SK-N-SH treated with all-trans-retinoic acid at 6 μM for 48 hours (cell line): Measurements from ENCODE around the gene TCTA.

ENCODE experiments used
- ATAC-seq: fragments of 200-7000 bp; cut with Tn5 transposase; 3 replicates; pipeline ENCODE4 v1.9.1; 2020; ENCODE audit warnings: mild to moderate bottlenecking, moderate library complexity
- BACH2 ChIP-seq: fragments of 250-450 bp; sonication (Bioruptor Pico); IDR thresholded peaks from 2 replicates; pipeline ENCODE4 v1.9.0; 2021; ENCODE audit warnings: mild to moderate bottlenecking, borderline replicate concordance
- CSDC2 ChIP-seq: fragments of 250-450 bp; sonication (Bioruptor Pico); IDR thresholded peaks from 2 replicates; pipeline ENCODE4 v1.5.0; 2020; ENCODE audit warnings: mild to moderate bottlenecking, moderate library complexity
- ESRRG ChIP-seq: fragments of 250-450 bp; sonication (Bioruptor Pico); IDR thresholded peaks from 2 replicates; pipeline ENCODE4 v1.6.1; 2021; ENCODE audit warnings: mild to moderate bottlenecking
- GLIS3 ChIP-seq: fragments of 250-450 bp; sonication (Bioruptor Pico); IDR thresholded peaks from 2 replicates; pipeline ENCODE4 v1.5.0; 2020; ENCODE audit warnings: mild to moderate bottlenecking, moderate library complexity
- ISL1 ChIP-seq: fragments of 250-450 bp; sonication (Bioruptor Pico); IDR thresholded peaks from 2 replicates; pipeline ENCODE4 v2.1.2; 2022; ENCODE audit warnings: mild to moderate bottlenecking, moderate library complexity
- OSR1 ChIP-seq: fragments of 250-450 bp; sonication (Bioruptor Pico); IDR thresholded peaks from 2 replicates; pipeline ENCODE4 v1.8.0; 2022; ENCODE audit warnings: moderate library complexity, mild to moderate bottlenecking, inconsistent platforms
- POU6F1 ChIP-seq: fragments of 250-450 bp; sonication (Bioruptor Pico); IDR thresholded peaks from 2 replicates; pipeline ENCODE4 v1.8.0; 2021; ENCODE audit warnings: low read depth, mild to moderate bottlenecking, moderate library complexity, borderline replicate concordance
- PPARA ChIP-seq: fragments of 250-450 bp; sonication (Bioruptor Pico); IDR thresholded peaks from 2 replicates; pipeline ENCODE4 v1.5.0; 2020; ENCODE audit warnings: mild to moderate bottlenecking, borderline replicate concordance
- RARB ChIP-seq: fragments of 250-450 bp; sonication (Bioruptor Pico); IDR thresholded peaks from 2 replicates; pipeline ENCODE4 v1.8.0; 2021; ENCODE audit warnings: mild to moderate bottlenecking, moderate library complexity
- SNAI2 ChIP-seq: fragments of 250-450 bp; sonication (Bioruptor Pico); IDR thresholded peaks from 2 replicates; pipeline ENCODE4 v1.5.0; 2020; ENCODE audit warnings: mild to moderate bottlenecking, moderate library complexity
- TOX ChIP-seq: fragments of 250-450 bp; sonication (Bioruptor Pico); IDR thresholded peaks from 2 replicates; pipeline ENCODE4 v1.8.0; 2021; ENCODE audit warnings: mild to moderate bottlenecking, moderate library complexity, borderline replicate concordance
- ZC3H10 ChIP-seq: fragments of 250-450 bp; sonication (Bioruptor Pico); IDR thresholded peaks from 2 replicates; pipeline ENCODE4 v1.5.1; 2021; ENCODE audit warnings: mild to moderate bottlenecking, moderate library complexity
- ZFP3 ChIP-seq: fragments of 250-450 bp; sonication (Bioruptor Pico); IDR thresholded peaks from 2 replicates; pipeline ENCODE4 v1.5.0; 2020; ENCODE audit warnings: mild to moderate bottlenecking, moderate library complexity
- ZNF565 ChIP-seq: fragments of 450-650 bp; formaldehyde crosslinking; conservative IDR thresholded peaks from 2 replicates; pipeline ENCODE4 v1.5.0; 2020; ENCODE audit warnings: low read depth, mild to moderate bottlenecking, moderate library complexity
- ZNF70 ChIP-seq: fragments of 450-650 bp; formaldehyde crosslinking; IDR thresholded peaks from 2 replicates; pipeline ENCODE4 v1.5.0; 2020; ENCODE audit warnings: mild to moderate bottlenecking, moderate library complexity
- TF ChIP-seq, protein P1 (sequence below): fragments of 250-450 bp; sonication (Bioruptor Pico); IDR thresholded peaks from 2 replicates; pipeline ENCODE4 v1.8.0; 2020; ENCODE audit warnings: mild to moderate bottlenecking, moderate library complexity, borderline replicate concordance
- TF ChIP-seq, protein P2 (sequence below): fragments of 250-450 bp; sonication (Bioruptor Pico); IDR thresholded peaks from 2 replicates; pipeline ENCODE4 v1.5.1; 2021; ENCODE audit warnings: mild to moderate bottlenecking, moderate library complexity
- TF ChIP-seq, protein P3 (sequence below): fragments of 250-450 bp; sonication (Bioruptor Pico); IDR thresholded peaks from 2 replicates; pipeline ENCODE4 v1.5.0; 2020; ENCODE audit warnings: mild to moderate bottlenecking, moderate library complexity
- TF ChIP-seq, protein P4 (sequence below): fragments of 250-450 bp; sonication (Bioruptor Pico); IDR thresholded peaks from 2 replicates; pipeline ENCODE4 v1.5.1; 2020; ENCODE audit warnings: low read depth, mild to moderate bottlenecking, moderate library complexity

Gene TCTA

GRCh38 chr3:49454458-49454857 lies 42.2 kb downstream of the TCTA start:
- TF ChIP-seq ZC3H10 (CRISPR knock-in tag) (no peak), ZFP3 (CRISPR knock-in tag) (no peak), CSDC2 (no peak), ESRRG (CRISPR knock-in tag) (no peak), SNAI2 (CRISPR knock-in tag) (no peak), POU6F1 (CRISPR knock-in tag) (no peak), RARB (no peak), BACH2 (CRISPR knock-in tag) (no peak), OSR1 (CRISPR knock-in tag) (no peak), ZNF70 (CRISPR knock-in tag) (no peak), TOX (CRISPR knock-in tag) (no peak), ZNF565 (no peak)
- TF ChIP-seq, protein P1, sequence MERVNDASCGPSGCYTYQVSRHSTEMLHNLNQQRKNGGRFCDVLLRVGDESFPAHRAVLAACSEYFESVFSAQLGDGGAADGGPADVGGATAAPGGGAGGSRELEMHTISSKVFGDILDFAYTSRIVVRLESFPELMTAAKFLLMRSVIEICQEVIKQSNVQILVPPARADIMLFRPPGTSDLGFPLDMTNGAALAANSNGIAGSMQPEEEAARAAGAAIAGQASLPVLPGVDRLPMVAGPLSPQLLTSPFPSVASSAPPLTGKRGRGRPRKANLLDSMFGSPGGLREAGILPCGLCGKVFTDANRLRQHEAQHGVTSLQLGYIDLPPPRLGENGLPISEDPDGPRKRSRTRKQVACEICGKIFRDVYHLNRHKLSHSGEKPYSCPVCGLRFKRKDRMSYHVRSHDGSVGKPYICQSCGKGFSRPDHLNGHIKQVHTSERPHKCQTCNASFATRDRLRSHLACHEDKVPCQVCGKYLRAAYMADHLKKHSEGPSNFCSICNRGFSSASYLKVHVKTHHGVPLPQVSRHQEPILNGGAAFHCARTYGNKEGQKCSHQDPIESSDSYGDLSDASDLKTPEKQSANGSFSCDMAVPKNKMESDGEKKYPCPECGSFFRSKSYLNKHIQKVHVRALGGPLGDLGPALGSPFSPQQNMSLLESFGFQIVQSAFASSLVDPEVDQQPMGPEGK = no peak
- TF ChIP-seq, protein P2, sequence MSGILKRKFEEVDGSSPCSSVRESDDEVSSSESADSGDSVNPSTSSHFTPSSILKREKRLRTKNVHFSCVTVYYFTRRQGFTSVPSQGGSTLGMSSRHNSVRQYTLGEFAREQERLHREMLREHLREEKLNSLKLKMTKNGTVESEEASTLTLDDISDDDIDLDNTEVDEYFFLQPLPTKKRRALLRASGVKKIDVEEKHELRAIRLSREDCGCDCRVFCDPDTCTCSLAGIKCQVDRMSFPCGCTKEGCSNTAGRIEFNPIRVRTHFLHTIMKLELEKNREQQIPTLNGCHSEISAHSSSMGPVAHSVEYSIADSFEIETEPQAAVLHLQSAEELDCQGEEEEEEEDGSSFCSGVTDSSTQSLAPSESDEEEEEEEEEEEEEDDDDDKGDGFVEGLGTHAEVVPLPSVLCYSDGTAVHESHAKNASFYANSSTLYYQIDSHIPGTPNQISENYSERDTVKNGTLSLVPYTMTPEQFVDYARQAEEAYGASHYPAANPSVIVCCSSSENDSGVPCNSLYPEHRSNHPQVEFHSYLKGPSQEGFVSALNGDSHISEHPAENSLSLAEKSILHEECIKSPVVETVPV (CRISPR knock-in tag) = no peak
- TF ChIP-seq, protein P3, sequence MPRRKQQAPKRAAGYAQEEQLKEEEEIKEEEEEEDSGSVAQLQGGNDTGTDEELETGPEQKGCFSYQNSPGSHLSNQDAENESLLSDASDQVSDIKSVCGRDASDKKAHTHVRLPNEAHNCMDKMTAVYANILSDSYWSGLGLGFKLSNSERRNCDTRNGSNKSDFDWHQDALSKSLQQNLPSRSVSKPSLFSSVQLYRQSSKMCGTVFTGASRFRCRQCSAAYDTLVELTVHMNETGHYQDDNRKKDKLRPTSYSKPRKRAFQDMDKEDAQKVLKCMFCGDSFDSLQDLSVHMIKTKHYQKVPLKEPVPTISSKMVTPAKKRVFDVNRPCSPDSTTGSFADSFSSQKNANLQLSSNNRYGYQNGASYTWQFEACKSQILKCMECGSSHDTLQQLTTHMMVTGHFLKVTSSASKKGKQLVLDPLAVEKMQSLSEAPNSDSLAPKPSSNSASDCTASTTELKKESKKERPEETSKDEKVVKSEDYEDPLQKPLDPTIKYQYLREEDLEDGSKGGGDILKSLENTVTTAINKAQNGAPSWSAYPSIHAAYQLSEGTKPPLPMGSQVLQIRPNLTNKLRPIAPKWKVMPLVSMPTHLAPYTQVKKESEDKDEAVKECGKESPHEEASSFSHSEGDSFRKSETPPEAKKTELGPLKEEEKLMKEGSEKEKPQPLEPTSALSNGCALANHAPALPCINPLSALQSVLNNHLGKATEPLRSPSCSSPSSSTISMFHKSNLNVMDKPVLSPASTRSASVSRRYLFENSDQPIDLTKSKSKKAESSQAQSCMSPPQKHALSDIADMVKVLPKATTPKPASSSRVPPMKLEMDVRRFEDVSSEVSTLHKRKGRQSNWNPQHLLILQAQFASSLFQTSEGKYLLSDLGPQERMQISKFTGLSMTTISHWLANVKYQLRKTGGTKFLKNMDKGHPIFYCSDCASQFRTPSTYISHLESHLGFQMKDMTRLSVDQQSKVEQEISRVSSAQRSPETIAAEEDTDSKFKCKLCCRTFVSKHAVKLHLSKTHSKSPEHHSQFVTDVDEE (CRISPR knock-in tag) = no peak
- TF ChIP-seq, protein P4, sequence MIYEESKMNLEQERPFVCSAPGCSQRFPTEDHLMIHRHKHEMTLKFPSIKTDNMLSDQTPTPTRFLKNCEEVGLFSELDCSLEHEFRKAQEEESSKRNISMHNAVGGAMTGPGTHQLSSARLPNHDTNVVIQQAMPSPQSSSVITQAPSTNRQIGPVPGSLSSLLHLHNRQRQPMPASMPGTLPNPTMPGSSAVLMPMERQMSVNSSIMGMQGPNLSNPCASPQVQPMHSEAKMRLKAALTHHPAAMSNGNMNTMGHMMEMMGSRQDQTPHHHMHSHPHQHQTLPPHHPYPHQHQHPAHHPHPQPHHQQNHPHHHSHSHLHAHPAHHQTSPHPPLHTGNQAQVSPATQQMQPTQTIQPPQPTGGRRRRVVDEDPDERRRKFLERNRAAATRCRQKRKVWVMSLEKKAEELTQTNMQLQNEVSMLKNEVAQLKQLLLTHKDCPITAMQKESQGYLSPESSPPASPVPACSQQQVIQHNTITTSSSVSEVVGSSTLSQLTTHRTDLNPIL = no peak
- peak; percentile 79 for ATAC-seq

DNA sequence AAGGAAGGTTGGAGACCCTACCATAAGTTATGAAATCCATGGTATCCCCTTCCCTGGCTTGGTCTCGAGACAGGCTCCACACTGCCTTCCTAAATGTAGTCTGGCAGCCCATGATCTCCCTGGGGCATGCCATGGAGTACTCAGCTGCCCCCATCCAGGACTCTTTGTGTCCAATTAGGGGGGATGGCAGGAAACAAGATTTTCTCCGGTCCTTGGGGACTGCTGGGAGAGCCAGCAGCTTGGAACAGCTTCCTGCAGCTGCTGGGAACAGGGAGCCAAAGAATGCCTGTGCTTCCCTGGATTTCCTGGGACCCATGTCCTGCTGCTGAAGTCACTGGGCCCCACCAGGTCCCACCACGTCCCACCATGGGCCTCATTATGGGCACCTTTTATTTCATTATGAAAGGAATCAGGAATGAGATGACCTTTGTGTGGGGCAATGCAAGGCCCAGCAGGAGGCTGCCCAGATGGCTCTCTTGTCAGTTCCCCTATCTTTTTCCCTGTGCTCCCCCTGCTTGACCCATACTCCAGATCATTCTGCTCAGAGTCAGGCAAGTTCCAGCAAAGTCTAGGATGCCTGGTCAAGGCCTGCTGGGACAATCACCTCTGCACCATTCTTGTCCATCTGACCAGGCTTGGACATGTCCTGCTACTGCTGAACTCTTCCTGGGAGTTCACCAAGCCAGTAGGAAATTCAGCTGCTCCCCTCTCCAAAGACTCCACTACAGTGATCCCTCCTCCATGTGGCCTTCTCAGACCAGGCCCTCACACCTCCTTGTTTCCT lies 42.9 kb downstream of the TCTA start:
- no peak; the same call in 2 of the 3 replicates for ATAC-seq
- TF ChIP-seq, protein P1 = no peak

GRCh38 chr3:49456466-49456865 lies 44.2 kb downstream of the TCTA start:
- TF ChIP-seq GLIS3 (CRISPR knock-in tag) = no peak
- TF ChIP-seq SNAI2 (CRISPR knock-in tag) = no peak
- no peak for TF ChIP-seq ZFP3 (CRISPR knock-in tag)
- no peak for TF ChIP-seq ZC3H10 (CRISPR knock-in tag)
- no peak for TF ChIP-seq ESRRG (CRISPR knock-in tag)
- TF ChIP-seq, protein P4 = no peak
- TF ChIP-seq OSR1 (CRISPR knock-in tag) = no peak
- TF ChIP-seq TOX (CRISPR knock-in tag) = no peak
- no peak for TF ChIP-seq ISL1
- no peak for TF ChIP-seq ZNF70 (CRISPR knock-in tag)
- TF ChIP-seq PPARA = no peak
- TF ChIP-seq ZNF565 = no peak
- TF ChIP-seq, protein P3 (CRISPR knock-in tag) = no peak
- peak; percentile 17; the same call in 1 of the 3 replicates for ATAC-seq
